ENCODE data around the gene LARGE1. TPM values are rescaled to one million over a fixed set of nuclear protein-coding genes. Genes with fewer than 3 reads are reported as not detected.

Gene LARGE1
- total RNA-seq, 2 experiments from 2014 or later: 0.58 to 1.1 TPM

GRCh38 chr22:33829546-33830280 lies 90.6 kb downstream of the LARGE1 start:
- no peaks in the 10 kb centered on the region for H3K4me1 Mint-ChIP-seq
- H3K9me3 Mint-ChIP-seq (ENCODE audit: low read depth): peaks cover 3% of the 10 kb centered on the region
- CTCF ChIA-PET: no interaction called here
- DNase-seq (no peak), ATAC-seq (no peak)
- no peaks in the 10 kb centered on the region for H3K36me3 Mint-ChIP-seq
- no peak overlapping the region for H3K4me3 Mint-ChIP-seq
- H3K27me3 Mint-ChIP-seq: no peaks in the 10 kb centered on the region
- no peak overlapping the region for H3K27ac Mint-ChIP-seq

GRCh38 chr22:33828302-33828701 lies 92.0 kb downstream of the LARGE1 start:
- H3K4me1 Mint-ChIP-seq: no peaks in the 10 kb centered on the region
- ATAC-seq: no peak
- H3K27me3 Mint-ChIP-seq: no peaks in the 10 kb centered on the region
- CTCF ChIA-PET: no interaction called here
- no peaks in the 10 kb centered on the region for H3K36me3 Mint-ChIP-seq
- no peak overlapping the region for H3K27ac Mint-ChIP-seq
- no peak overlapping the region for H3K4me3 Mint-ChIP-seq
- H3K9me3 Mint-ChIP-seq (ENCODE audit: low read depth): peaks cover 6% of the 10 kb centered on the region
- DNase-seq: no peak

GRCh38 chr22:33825761-33826160 lies 94.5 kb downstream of the LARGE1 start:
- no peaks in the 10 kb centered on the region for H3K36me3 Mint-ChIP-seq
- no peak for DNase-seq
- CTCF ChIA-PET: no interaction called here
- H3K9me3 Mint-ChIP-seq (ENCODE audit: low read depth): peaks cover 9% of the 10 kb centered on the region
- no peaks in the 10 kb centered on the region for H3K27me3 Mint-ChIP-seq
- H3K4me3 Mint-ChIP-seq: no peak overlapping the region
- no peaks in the 10 kb centered on the region for H3K4me1 Mint-ChIP-seq
- no peak for ATAC-seq
- H3K27ac Mint-ChIP-seq: no peak overlapping the region

- Mint-ChIP-seq H3K27ac (no peak overlapping the region), H3K36me3 (no peaks in the 10 kb centered on the region), H3K27me3 (no peaks in the 10 kb centered on the region), H3K4me3 (no peak overlapping the region), H3K4me1 (no peaks in the 10 kb centered on the region), H3K9me3 (ENCODE audit: low read depth) (peaks cover 9% of the 10 kb centered on the region)
- DNase-seq: no peak
- no peak for ATAC-seq
- CTCF ChIA-PET: no interaction called here
These were observed 96.7 kb downstream of the LARGE1 start for GRCh38 chr22:33823552-33823951.

GRCh38 chr22:33821290-33821689 lies 99.0 kb downstream of the LARGE1 start:
- ATAC-seq: no peak
- Mint-ChIP-seq H3K27ac (no peak overlapping the region), H3K4me3 (no peak overlapping the region), H3K4me1 (no peaks in the 10 kb centered on the region), H3K36me3 (no peaks in the 10 kb centered on the region), H3K27me3 (no peaks in the 10 kb centered on the region), H3K9me3 (ENCODE audit: low read depth) (peaks cover 6% of the 10 kb centered on the region)
- CTCF ChIA-PET: no interaction called here
- DNase-seq: no peak

DNA sequence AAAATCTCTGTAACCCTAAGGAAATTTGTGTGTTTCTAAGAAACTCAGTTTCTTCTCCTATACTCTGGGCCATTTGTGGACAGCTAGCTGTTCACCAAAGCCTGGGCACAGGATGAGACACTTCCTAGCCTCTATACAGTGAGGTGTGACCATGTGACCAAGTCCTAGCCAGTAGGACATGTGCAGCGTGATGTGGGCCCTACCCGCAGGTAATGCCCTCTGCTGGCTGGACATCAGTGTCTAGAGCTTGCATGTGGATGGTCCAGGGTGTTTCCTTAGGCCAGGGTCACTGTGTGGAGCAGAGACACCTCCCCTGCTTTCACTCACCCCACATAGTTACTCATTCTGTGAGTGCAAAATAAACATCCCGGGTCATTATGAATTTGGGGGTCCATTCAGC lies 100.5 kb downstream of the LARGE1 start:
- Mint-ChIP-seq H3K27me3 (no peaks in the 10 kb centered on the region), H3K4me3 (no peak overlapping the region), H3K9me3 (ENCODE audit: low read depth) (peaks cover 6% of the 10 kb centered on the region), H3K27ac (no peak overlapping the region), H3K4me1 (no peaks in the 10 kb centered on the region), H3K36me3 (no peaks in the 10 kb centered on the region)
- ATAC-seq (no peak), DNase-seq (no peak)
- CTCF ChIA-PET: no interaction called here

DNA sequence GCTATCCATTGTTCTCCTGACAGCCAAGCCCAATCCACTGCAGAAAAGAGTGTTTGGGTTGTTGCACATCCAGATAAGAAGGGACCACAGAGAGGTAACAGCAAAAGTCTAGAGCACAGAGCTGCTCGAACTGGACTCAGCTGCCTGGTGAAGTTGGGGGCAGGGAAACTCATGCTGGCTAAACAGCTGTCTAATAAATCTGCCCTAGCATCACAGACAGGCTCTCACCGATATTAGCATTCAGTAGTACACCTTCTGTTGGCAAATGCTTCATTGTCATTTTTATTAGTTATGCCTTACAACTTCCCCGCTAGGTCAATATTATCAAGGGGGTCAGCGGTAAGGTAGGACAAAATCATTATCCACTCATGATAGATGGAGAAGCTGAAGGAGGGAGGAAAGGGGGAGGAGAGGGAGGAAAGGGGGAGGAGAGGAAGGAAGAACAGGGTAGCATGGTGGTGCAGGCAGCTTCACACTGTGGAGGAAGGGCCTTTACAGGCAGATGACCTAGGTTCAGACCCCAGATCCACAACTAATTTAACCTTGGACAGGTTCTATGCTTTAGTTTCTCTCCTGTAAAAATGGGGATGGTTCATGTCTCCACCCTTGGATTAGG lies 102.7 kb downstream of the LARGE1 start:
- Mint-ChIP-seq H3K4me3 (no peak overlapping the region), H3K4me1 (no peaks in the 10 kb centered on the region), H3K27me3 (no peaks in the 10 kb centered on the region), H3K27ac (no peak overlapping the region), H3K36me3 (no peaks in the 10 kb centered on the region), H3K9me3 (ENCODE audit: low read depth) (peaks cover 7% of the 10 kb centered on the region)
- DNase-seq (no peak), ATAC-seq (no peak)
- CTCF ChIA-PET: no interaction called here

GRCh38 chr22:33812360-33812977 lies 107.8 kb downstream of the LARGE1 start:
- peaks cover 9% of the 10 kb centered on the region for H3K9me3 Mint-ChIP-seq (ENCODE audit: low read depth)
- no peak overlapping the region for H3K27ac Mint-ChIP-seq
- CTCF ChIA-PET: no interaction called here
- no peaks in the 10 kb centered on the region for H3K36me3 Mint-ChIP-seq
- DNase-seq (no peak), ATAC-seq (no peak)
- no peaks in the 10 kb centered on the region for H3K27me3 Mint-ChIP-seq
- no peaks in the 10 kb centered on the region for H3K4me1 Mint-ChIP-seq
- no peak overlapping the region for H3K4me3 Mint-ChIP-seq

- Mint-ChIP-seq H3K27me3 (no peaks in the 10 kb centered on the region), H3K27ac (no peak overlapping the region), H3K4me1 (no peaks in the 10 kb centered on the region), H3K4me3 (no peak overlapping the region), H3K9me3 (ENCODE audit: low read depth) (peaks cover 9% of the 10 kb centered on the region), H3K36me3 (no peaks in the 10 kb centered on the region)
- ATAC-seq (no peak), DNase-seq (no peak)
- CTCF ChIA-PET: no interaction called here
These were observed 108.6 kb downstream of the LARGE1 start for GRCh38 chr22:33811686-33812085.

DNA sequence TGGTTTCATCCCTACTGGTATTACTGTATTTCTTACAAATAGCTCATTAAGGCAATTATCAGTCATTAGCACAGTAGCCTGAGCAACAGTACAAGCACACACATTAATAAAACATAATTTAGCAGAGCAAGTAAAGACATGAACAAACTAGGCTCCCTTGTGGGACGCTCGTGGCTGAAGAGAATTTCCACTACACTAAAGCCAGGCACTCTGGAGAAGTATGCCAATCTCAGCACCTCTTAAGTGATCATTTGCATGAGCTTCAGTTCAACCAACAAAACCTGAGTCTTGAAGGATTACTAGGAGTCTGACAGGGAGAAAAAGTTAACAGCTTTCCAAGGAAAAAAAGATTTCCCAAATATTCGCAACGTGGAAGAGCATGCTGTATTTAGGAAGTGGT lies 109.1 kb downstream of the LARGE1 start:
- Mint-ChIP-seq H3K27me3 (no peaks in the 10 kb centered on the region), H3K4me3 (no peak overlapping the region), H3K36me3 (no peaks in the 10 kb centered on the region), H3K27ac (no peak overlapping the region), H3K9me3 (ENCODE audit: low read depth) (peaks cover 9% of the 10 kb centered on the region), H3K4me1 (no peaks in the 10 kb centered on the region)
- CTCF ChIA-PET: no interaction called here
- ATAC-seq (no peak), DNase-seq (no peak)

GRCh38 chr22:33807470-33807869 lies 112.8 kb downstream of the LARGE1 start:
- Mint-ChIP-seq H3K36me3 (no peaks in the 10 kb centered on the region), H3K4me1 (no peaks in the 10 kb centered on the region), H3K27ac (no peak overlapping the region), H3K4me3 (no peak overlapping the region), H3K27me3 (no peaks in the 10 kb centered on the region), H3K9me3 (ENCODE audit: low read depth) (peaks cover 9% of the 10 kb centered on the region)
- DNase-seq (no peak), ATAC-seq (no peak)
- CTCF ChIA-PET: no interaction called here

GRCh38 chr22:33806191-33806590 lies 114.1 kb downstream of the LARGE1 start:
- DNase-seq (no peak), ATAC-seq (no peak)
- CTCF ChIA-PET: no interaction called here
- Mint-ChIP-seq H3K9me3 (ENCODE audit: low read depth) (peaks cover 13% of the 10 kb centered on the region), H3K27me3 (no peaks in the 10 kb centered on the region), H3K4me3 (no peak overlapping the region), H3K4me1 (no peaks in the 10 kb centered on the region), H3K27ac (no peak overlapping the region), H3K36me3 (no peaks in the 10 kb centered on the region)

DNA sequence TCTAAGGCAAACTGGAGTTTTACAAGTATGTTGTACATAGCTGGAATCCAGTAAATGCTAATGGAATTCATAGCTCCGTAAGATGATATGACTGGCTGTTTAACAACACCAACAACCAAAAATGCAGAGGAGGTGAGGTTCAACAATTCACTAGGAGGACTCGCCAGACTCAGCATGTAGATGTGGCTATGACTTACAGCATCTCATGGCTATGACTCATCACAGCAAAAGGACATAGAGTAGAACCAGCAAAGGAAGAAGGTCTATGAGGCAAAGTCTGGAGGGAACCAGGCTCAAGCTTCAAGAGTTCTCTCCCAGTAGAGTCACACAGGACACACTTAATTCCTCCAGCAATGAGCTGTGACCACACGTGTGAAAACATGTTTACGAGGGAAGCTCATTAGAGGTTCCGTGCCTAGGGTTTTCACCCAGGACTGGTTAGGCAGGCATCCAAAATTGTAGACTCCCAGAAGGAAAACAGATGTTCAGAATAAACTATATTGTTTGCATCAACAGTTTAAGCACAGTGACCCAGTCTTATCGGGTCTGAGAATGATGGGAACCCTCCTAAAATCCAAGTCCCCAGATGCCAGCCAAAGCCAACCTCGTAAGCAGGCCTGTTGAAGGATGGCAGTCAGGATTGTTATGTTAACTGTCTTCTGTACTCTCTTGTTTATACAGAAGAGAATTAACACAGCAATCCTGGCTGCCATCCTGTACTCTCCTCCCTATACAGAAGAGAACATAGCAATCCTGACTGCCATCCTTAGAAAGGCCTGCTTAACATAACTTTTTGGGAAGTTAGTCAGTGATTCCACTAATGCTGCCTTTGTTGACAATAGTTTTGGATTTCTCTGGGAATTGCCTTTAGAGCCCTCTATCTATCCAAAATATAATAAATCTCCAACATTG lies 116.6 kb downstream of the LARGE1 start:
- Mint-ChIP-seq H3K27me3 (no peaks in the 10 kb centered on the region), H3K9me3 (ENCODE audit: low read depth) (peaks cover 20% of the 10 kb centered on the region), H3K4me3 (no peak overlapping the region), H3K4me1 (no peaks in the 10 kb centered on the region), H3K36me3 (no peaks in the 10 kb centered on the region), H3K27ac (no peak overlapping the region)
- ATAC-seq: no peak
- DNase-seq: no peak
- CTCF ChIA-PET: no interaction called here

All from activated CD8-positive, alpha-beta memory T cell treated with anti-CD3 and anti-CD28 coated beads, Interleukin-2, amount 10 ng/mL, durations not matched to agents 7 days and 5 days (primary cell).